Progenitor cell of endocrine pancreas (in vitro differentiated cells): ENCODE measurements around the gene ZIC4. TPM values are rescaled to one million over a fixed set of nuclear protein-coding genes. Genes with fewer than 3 reads are reported as not detected.
A peak's percentile ranks its signal among the peaks of the same experiment; 100 is the strongest.

ENCODE experiments used
- DNase-seq: peaks from one replicate; pipeline ENCODE4 v3.0.0; 2021; ENCODE audit warnings: low spot score; ENCODE audit not compliant: unreplicated experiment
- H3K27ac Mint-ChIP-seq: 2 replicates; pipeline ENCODE4 v1.8.0; 2021; ENCODE audit warnings: mild to moderate bottlenecking, moderate library complexity, mixed read lengths
- H3K27me3 Mint-ChIP-seq: 2 replicates; pipeline ENCODE4 v1.8.0; 2021; ENCODE audit warnings: mixed read lengths
- H3K36me3 Mint-ChIP-seq: 2 replicates; pipeline ENCODE4 v1.8.0; 2022; ENCODE audit warnings: mixed read lengths; ENCODE audit not compliant: insufficient read depth
- H3K4me1 Mint-ChIP-seq: 2 replicates; pipeline ENCODE4 v1.8.0; 2021; ENCODE audit warnings: low read depth, mixed read lengths
- H3K4me3 Mint-ChIP-seq: 2 replicates; pipeline ENCODE4 v1.8.0; 2021; ENCODE audit warnings: low read depth, mild to moderate bottlenecking, moderate library complexity, mixed read lengths
- H3K9me3 Mint-ChIP-seq: 2 replicates; pipeline ENCODE4 v1.8.0; 2021; ENCODE audit warnings: low read depth, mixed read lengths
- total RNA-seq: library from RNA; stranded (reverse); gene quantifications from 2 replicates; pipeline ENCODE4 v1.2.1, GENCODE V29; 2021
- TF ChIP-seq, protein P1 (sequence below): fragments of 200-600 bp; sonication (generic); IDR thresholded peaks from one replicate; pipeline ENCODE4 v1.5.0; 2021; ENCODE audit warnings: antibody characterized with exemption, mild to moderate bottlenecking; ENCODE audit not compliant: unreplicated experiment

ZIC4 gene
- total RNA-seq, 1 donor from 2014 or later: not detected

GRCh38 chr3:147407498-147408187, 1.3 kb upstream of the ZIC4 start:
- H3K27me3 Mint-ChIP-seq: peaks cover 92% of the 10 kb centered on the region
- H3K27ac Mint-ChIP-seq: peak overlapping the region; percentile 52
- H3K4me1 Mint-ChIP-seq: peaks cover 9% of the 10 kb centered on the region
- DNase-seq: no peak
- no peaks in the 10 kb centered on the region for H3K36me3 Mint-ChIP-seq
- H3K9me3 Mint-ChIP-seq: no peaks in the 10 kb centered on the region
- TF ChIP-seq, protein P1, sequence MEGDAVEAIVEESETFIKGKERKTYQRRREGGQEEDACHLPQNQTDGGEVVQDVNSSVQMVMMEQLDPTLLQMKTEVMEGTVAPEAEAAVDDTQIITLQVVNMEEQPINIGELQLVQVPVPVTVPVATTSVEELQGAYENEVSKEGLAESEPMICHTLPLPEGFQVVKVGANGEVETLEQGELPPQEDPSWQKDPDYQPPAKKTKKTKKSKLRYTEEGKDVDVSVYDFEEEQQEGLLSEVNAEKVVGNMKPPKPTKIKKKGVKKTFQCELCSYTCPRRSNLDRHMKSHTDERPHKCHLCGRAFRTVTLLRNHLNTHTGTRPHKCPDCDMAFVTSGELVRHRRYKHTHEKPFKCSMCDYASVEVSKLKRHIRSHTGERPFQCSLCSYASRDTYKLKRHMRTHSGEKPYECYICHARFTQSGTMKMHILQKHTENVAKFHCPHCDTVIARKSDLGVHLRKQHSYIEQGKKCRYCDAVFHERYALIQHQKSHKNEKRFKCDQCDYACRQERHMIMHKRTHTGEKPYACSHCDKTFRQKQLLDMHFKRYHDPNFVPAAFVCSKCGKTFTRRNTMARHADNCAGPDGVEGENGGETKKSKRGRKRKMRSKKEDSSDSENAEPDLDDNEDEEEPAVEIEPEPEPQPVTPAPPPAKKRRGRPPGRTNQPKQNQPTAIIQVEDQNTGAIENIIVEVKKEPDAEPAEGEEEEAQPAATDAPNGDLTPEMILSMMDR: no peak
- H3K4me3 Mint-ChIP-seq: no peak overlapping the region

- H3K4me3 Mint-ChIP-seq: no peak overlapping the region
- peaks cover 92% of the 10 kb centered on the region for H3K27me3 Mint-ChIP-seq
- no peaks in the 10 kb centered on the region for H3K9me3 Mint-ChIP-seq
- H3K27ac Mint-ChIP-seq: no peak overlapping the region
- no peaks in the 10 kb centered on the region for H3K36me3 Mint-ChIP-seq
- DNase-seq: no peak
- H3K4me1 Mint-ChIP-seq: peaks cover 9% of the 10 kb centered on the region
- TF ChIP-seq, protein P1: no peak
These were observed 763 bp upstream of the ZIC4 start for GRCh38 chr3:147407114-147407497.

DNA sequence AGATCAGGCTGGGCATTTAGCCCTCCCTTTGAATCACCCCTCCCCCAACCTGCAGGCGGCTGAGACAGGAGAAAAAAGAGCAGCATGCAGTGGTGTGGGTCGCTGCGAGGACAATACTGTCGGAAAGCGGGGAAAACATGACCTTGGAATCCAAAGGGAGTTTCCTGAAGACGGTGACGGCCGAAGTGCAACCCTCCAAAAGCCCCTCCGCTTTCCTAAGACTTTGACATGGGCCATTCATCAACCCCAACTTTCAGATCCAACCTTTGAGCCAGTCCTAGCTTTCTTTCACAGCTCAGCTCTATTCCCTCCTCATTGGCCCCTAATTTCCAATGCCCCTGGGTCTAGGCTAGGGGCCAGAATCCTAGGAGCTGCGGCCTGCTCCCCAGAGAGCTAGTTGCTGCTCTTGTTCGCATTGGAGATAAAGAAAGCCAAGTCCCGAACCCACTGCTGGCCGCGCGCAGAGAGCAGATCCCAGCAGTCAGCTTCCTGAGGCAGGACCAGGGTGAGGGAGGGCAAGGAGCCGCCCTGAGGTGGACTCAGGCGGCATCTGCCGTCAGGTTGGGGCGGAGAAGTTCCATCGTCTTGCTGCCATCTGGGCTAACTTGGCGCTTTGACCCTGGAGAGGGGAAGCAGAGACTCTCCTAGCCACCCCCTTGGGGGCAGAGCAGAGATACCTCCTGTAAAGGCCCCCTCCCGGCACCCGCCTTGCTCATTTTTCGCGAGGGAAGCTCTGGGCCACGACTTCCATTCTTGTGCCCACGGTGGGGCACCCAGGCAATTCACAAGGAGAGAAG, 914 bp downstream of the ZIC4 start:
- H3K4me1 Mint-ChIP-seq: peaks cover 7% of the 10 kb centered on the region
- no peak overlapping the region for H3K27ac Mint-ChIP-seq
- H3K9me3 Mint-ChIP-seq: no peaks in the 10 kb centered on the region
- H3K36me3 Mint-ChIP-seq: no peaks in the 10 kb centered on the region
- TF ChIP-seq, protein P1: no peak
- peaks cover 93% of the 10 kb centered on the region for H3K27me3 Mint-ChIP-seq
- no peak for DNase-seq
- no peak overlapping the region for H3K4me3 Mint-ChIP-seq

- no peak for DNase-seq
- TF ChIP-seq, protein P1: no peak
- Mint-ChIP-seq H3K4me3 (no peak overlapping the region), H3K27me3 (peaks cover 98% of the 10 kb centered on the region), H3K36me3 (no peaks in the 10 kb centered on the region), H3K9me3 (no peaks in the 10 kb centered on the region), H3K27ac (no peak overlapping the region), H3K4me1 (peaks cover 7% of the 10 kb centered on the region)
These were observed 1.5 kb downstream of the ZIC4 start for GRCh38 chr3:147404800-147405230.

DNA sequence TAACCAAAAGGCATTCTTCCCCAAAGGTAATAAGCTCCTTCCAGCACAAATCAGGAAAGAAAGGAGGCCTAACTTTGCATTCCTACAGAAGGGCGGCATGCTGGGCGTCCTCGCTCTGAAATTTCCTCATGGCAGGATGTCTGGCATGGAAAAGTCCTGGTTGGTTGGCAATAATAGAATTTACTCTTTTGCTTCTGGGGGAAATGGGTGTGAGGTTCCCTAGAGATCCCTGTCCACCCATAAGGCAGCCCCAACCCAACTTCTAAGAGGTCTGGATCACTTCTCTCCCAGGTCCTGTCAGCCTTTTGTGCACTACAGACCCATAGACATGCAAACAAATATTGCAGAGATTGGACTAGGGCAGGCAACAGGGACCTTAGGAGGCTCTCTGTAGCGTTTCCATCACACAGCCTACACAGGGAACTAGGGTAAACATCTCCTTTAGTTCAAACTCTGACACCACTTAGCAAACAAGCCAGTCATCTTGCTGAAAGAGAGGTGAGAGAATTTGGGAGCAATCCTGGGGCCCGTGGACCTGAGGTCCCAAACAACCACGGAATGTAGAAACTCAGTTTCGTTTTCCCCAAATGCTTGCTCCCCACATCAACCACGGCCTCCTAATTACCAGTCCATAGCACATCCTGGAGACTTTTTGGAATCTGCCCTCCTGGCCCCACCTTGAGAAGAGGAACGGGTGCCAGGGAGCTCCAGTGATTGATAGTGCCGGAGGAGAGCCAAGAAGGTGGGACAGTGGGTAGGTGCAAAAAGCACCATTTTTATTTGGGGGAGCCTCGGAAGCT, 2.1 kb downstream of the ZIC4 start:
- H3K4me3 Mint-ChIP-seq: no peak overlapping the region
- TF ChIP-seq, protein P1: no peak
- DNase-seq: no peak
- H3K9me3 Mint-ChIP-seq: no peaks in the 10 kb centered on the region
- no peaks in the 10 kb centered on the region for H3K36me3 Mint-ChIP-seq
- peaks cover 4% of the 10 kb centered on the region for H3K4me1 Mint-ChIP-seq
- H3K27ac Mint-ChIP-seq: no peak overlapping the region
- peaks cover 100% of the 10 kb centered on the region for H3K27me3 Mint-ChIP-seq
